ENCODE measurements around the gene MAST3.

MAST3 gene

DNA sequence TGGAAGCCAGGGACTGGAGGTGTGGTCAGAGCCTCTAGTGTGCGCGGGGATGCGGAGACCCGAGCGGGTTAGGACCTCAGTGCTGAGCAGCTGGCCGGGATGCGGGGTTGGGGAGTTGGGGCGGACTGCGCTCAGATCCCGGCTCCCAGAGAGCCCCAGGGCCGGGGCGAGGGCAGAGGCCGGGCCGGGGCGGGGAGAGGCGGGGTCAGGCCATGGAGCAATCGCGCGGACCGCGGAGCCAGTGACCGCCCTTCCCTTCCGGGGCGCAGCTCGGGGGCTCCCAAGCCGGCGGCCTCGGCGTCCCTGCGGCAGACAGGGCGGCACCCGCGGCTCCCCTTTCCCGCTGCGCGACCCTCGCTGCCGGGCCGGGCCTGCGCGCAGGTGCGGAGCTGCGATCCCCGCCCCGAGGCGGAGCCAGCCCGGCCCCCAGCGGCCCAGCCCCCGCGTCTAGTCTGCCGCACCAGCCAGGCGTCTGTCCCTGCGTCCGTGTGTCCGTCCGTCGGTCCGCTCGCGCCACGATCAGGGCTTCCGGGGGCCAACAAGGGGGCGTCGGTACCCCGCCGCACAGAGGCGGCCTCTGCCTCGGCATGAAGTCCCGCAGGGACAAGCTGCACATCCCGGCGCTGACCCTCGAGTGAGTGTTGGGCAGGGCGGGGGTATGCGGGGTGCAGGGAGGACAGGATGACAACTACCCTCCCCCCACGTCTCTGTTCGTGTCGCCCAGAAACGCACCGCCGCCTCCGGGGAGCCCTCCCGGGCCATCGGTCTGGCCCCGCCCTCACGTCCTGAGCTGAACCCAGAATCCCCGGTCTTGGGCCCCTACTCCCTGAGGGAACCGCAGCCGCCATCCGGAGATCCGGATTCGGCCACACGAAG, 12.4 kb downstream of the MAST3 start:
- DNase-seq (ENCODE audit: extremely low read depth in 1 of 2, low read depth in 1 of 2) = peak in 1 of 2 donors; percentile 42

DNA sequence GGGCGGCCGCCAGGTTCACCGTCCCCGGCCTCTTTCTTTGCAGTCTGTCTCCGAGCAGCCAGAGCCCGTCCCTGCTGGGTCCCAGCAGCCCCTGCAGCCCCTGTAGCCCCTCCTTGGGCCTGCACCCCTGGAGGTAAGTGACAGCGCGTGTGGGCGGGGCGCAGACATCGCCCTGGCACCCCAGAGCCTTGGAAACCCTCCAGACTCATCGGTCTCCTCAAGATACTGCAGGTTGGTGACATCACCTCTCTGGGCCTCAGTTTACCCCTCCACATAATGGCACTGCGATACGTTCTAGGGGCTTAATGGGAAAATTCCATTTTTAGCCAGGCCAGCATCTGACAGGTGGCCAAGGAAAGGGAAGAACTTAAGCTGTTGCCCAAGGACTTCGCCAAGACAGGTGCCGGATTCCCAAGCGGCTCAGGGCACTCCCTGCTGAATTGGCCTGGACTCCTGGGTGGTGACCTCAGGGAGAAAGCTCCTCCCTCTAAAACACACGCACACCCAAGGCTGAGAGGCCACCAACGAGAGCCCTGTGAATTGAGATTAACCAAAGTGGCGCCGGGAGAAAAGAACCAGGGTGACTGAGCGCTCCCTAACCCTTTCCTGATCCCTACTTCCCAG, 13.1 kb downstream of the MAST3 start:
- DNase-seq (ENCODE audit: extremely low read depth in 1 of 2, low read depth in 1 of 2) = no peak

DNA sequence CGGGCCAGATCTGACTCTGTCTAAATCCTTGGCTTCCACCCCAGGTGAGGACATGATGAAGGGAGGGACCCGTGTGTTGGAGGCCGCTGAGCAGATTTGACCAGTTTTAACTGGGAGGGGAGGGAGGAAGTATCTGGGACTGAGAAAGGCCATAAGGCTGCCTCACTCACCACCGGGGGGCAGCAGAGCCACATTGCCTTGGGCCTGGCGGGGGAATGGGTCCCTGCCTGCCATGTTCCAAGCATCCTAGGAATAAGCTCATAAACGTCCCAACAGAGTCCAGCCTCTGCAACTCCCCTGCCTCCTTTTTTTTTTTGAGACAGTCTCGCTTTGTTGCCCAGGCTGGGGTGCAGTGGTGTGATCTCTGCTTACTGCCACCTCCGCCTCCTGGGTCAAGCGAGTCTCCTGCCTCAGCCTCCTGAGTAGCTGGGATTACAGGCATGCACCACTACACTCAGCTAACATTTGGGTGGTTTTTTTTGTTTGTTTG, 15.5 kb downstream of the MAST3 start:
- peak; percentile 39 to 74 for DNase-seq (ENCODE audit: extremely low read depth in 1 of 2, low read depth in 1 of 2)

DNA sequence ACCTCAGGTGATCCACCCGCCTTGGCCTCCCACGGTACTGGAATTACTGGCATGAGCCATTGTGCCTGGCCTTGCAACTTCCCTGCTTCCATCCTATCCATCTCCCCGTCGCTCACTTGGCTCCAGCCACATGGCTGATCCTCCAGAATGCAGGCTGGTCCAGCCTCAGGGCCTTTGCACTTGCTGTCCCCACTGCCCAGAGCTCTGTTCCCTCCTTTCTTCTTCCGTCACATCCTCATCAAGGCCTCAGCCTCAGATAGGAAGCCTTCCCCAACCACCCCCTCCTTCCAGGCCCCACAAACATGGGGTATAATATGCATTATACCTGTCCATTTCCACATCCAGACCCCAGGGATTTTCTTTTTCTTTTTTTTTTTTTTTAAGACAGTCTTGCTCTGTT, 16.2 kb downstream of the MAST3 start:
- DNase-seq (ENCODE audit: extremely low read depth in 1 of 2, low read depth in 1 of 2) = no peak

DNA sequence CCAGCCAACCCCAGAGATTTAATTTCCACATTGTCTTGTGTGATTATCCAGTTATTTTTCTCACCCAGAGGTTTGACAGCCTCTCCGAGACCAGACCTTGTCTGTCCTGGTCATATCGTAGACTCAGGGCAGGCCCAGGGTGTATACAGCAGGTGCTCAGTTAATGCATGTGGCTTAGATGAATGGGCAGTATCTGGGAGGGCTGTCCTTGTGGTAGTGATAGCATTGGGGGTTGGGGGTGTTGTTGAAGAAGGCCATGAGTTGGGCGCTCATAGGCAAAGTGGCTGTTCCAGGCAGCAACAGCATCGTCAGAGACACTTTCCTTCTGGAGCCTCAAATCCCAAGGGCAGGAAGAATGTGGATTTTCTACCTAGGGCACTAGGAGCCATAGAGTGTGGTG, 16.9 kb downstream of the MAST3 start:
- DNase-seq (ENCODE audit: extremely low read depth in 1 of 2, low read depth in 1 of 2) = no peak

DNA sequence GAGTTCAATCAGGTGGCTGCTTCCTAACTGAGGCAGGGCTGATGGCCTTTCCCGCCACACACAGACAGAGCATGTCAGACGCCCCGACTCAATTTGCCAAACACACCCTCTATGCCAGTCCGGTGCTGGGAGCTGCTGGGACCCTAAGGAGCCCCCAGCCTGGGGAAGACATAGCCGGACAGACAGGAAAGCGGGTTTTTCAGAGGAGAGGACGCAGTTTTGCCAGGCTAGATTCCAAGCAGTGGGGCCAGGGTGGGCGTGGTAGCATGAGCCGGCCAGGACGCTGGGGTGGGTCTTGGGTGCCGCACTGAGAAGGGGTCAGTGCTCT, 19.8 kb downstream of the MAST3 start:
- DNase-seq (ENCODE audit: extremely low read depth in 1 of 2, low read depth in 1 of 2) = no peak

DNA sequence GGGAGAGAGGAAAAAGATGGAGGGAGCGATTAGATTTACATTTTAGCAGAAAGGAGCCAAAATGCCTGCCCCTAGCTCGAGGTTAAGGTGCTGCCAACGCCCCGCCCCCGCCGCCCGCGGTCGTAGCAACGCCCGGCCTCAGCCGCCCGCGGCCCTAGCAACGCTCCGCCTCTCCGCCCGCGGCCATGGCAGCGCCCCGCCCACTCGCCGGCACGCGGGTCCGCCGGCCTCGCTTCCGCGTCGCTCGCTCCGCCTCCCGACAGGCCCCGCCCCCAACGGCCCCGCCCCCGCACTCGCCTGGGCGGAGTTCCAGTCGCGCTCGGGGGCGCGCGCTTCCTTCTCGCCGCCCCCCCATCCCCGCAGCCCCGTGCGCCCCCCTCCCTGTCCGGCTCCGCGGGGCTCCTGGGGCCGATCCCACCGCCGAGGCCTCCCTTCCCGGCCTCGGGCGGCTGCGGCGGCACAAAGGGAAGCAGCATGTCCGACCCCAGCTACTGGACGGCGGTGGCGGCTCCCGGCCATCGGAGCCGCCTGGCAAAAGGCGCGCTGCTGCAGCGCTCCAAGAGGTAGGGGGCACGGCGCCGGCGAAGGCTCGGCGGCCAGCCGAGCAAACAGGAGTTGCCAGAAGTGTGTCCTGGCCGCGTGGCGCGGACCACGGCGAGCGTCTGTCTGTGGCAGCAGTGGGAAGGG, 20.3 kb downstream of the MAST3 start:
- DNase-seq (ENCODE audit: extremely low read depth in 1 of 2, low read depth in 1 of 2) = peak; percentile 81 to 96

DNA sequence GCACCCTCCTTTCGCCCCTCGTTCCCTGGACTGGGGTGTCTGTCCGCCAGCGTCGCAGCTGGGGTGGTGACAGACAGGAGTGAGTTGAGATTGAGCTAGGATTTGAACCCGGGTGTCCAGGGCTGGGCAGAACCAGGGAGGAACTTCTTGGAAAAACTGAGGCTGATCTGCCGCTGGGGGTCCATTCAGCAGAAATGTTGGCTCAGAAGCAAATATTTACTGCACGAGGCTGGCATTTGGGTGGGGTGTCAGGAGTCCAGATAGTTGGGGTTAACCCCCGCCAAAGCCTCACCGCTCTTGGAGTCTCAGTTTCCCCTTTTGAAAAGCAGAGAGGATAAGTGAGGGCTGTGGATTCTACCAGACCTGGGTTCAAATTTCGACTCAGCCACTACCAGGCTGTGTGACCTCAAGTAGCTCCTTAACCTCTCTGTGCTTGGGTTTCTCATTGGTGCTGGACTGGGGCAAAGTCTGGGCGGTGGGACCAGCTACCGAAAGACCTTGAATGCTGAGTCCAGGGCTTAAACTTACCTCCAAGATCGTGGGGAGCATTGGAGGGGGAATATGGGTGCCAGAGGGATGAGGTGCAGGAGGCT, 20.9 kb downstream of the MAST3 start:
- no peak for DNase-seq (ENCODE audit: extremely low read depth in 1 of 2, low read depth in 1 of 2)

DNA sequence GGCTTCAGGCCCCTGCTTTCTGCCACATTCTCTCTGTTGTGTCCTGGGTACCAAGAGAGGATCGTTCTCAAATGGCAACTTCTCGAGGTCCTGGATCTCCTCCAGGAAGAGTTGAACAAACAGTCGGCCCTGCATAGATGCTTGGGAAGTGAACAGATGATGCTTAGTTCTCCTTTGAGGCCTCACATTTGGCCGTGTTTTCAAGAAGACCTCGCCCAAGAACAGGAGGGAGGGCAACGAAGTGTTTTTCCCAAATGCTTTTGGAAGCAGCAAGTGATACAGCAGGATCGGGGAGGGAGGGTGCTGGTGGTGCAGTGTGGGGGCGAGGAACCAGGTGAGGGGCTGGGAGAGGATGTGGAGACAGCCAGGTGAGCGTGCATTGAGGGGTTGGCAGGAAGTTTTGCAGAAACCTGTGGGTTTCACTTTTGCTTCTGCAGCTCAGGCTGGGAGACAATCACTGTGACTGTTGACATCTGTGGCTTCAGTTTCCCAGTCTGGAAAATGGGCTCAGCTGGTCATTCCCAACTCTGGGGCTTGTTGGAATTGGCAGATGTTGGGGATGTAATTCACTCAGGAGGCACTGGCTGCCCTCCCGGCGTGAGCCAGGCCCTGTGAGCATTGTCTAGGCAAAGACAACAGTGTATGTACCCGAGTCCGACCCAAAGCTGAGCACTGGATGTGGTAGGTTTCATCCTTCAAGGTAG, 21.6 kb downstream of the MAST3 start:
- no peak for DNase-seq (ENCODE audit: extremely low read depth in 1 of 2, low read depth in 1 of 2)

DNA sequence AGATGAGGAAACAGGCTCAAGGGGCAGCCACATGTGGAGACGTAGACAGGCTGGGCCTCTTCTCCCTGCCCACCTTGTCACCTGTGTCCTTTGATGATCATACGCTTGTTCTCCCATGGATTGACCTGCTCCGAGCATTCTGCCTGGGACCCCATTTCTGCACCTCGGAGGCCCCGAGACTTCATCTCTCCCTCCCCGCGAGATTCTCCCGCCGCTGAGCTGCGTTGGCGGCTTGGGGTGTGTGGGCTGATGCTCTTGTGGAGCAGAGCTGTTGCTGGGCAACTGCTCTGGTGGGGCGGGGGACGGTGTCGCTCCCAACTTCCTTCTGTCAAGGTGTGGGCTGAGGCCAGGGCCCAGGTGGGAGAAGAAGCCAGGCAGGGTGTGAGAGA, 22.1 kb downstream of the MAST3 start:
- peak in 1 of 2 donors; percentile 39 for DNase-seq (ENCODE audit: extremely low read depth in 1 of 2, low read depth in 1 of 2)

DNA sequence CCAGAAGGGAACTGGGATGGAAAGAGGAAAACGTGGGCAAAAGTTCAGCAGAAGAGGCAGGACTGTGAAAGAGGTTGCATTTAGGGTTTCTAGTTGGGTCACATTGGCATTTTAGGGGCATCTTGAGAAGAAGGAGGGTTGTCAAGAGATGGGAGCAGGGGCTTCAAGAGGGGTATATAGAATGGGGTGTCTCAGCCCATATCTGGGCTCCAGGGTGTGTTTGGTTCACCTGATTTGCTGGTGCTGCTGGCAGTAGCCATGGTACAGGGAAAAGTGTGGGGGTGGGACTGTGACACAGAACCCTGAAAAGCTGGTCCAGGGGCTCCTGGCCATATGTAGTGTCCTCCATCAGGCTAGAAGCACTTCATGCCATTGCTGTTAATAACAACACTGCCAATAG, 22.5 kb downstream of the MAST3 start:
- no peak for DNase-seq (ENCODE audit: extremely low read depth in 1 of 2, low read depth in 1 of 2)

DNA sequence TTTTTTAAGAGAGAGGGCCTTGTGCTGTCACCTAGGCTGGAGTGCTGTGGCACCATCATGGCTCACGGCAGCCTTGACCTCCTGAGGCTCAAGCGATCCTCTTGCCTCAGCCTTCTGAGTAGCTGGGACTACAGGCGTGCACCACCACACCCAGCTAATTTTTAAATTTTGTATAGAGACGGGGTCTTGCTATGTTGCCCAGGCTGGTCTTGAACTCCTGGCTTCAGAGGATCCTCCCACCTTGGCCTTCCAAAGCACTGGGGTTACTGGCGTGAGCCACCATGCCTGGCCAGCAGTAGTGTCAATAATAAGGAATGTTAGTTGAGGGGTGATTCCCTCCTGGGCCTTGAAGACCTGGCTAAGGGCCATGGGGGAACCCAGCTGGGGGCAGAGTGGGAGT, 23.6 kb downstream of the MAST3 start:
- DNase-seq (ENCODE audit: extremely low read depth in 1 of 2, low read depth in 1 of 2) = no peak

DNA sequence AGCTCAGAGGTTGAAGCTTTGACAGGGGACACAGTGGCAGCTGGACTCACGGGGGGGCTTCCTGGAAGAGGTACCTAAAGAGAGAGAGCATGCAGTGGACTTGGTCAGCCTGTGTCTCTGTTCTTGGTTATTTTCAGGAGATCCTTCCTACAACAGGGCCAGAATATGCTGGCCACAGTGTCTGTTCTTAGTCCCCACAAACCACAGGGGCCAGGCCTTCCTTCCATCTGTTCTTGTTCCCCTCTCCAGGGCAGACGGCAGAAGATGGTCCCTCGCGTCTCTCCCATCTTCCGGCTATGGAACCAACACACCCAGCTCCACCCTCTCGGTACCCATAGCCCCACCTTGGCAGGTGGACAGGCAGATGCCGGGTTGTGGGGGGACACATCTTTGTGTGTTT, 24.8 kb downstream of the MAST3 start:
- DNase-seq (ENCODE audit: extremely low read depth in 1 of 2, low read depth in 1 of 2) = no peak

DNA sequence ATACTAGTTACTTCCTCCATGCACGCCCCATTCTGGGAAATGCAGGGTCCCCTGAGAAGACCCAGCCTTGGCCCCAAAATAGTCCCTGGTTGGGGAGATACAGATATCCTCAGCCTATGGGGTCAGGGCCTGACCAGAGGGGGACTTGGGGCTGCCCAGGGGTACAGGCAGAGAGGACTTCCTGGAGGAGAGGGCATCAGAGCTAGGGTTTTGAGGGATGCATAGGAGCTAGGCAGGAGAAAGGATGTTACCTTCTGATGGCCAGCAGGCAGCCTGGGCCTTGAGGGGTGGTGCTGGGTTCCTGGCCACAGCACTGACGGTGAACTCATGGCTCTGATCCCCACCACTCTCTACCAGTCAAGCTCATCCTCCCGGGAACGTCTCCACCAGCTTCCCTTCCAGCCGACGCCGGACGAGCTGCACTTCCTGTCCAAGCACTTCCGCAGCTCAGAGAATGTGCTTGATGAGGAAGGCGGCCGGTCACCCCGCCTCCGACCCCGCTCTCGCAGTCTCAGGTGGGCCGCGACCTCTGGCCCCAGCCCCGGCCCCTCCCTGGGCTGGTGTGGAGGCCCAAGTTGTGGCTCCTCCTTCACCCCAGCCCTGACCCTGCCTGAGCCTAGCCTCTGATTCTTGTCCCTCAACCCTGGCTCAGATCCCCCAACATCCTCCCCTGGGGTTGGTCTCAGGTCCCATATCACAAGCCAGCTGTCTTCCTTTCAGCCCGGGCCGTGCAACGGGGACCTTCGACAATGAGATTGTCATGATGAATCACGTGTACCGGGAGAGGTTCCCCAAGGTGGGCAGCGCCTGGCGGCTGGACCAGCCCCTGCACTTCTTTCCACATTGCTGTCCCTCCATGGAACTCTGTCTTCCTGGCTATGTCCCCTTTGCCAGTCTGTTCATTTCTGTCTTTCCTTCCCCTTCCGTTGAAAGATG, 25.6 kb downstream of the MAST3 start:
- DNase-seq (ENCODE audit: extremely low read depth in 1 of 2, low read depth in 1 of 2) = no peak

DNA sequence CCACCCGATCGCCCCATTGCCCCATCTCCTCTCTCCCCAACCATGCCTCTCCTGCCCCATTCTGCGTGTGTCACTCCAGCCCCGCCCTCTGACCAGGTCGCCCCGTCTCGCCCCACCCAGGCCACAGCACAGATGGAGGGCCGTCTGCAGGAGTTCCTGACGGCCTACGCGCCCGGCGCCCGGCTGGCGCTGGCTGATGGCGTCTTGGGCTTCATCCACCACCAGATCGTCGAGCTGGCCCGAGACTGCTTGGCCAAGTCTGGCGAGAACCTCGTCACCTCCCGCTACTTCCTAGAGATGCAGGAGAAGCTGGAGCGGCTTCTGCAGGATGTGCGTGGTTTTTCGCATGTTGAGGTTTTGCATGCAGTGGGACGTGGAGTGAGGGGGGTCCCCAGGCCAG, 26.2 kb downstream of the MAST3 start:
- DNase-seq (ENCODE audit: extremely low read depth in 1 of 2, low read depth in 1 of 2) = no peak

DNA sequence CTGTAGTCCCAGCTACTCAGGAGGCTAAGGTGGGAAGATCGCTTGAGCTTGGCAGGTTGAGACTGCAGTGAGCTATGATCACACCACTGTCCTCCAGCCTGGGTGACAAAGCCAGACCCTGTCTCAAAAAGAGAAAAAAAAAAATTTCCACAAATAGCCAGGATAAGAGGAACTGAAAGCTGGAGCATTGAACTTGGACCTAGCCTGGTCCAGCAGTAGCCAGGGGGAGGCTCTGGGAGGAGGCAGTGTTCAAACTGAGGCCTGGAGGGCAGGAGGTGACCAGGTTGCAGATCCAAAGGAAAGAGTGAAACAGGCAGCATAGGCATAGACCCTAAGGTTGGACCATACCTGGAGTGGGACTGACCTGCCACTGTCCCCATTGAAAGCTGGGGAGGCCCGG, 28.5 kb downstream of the MAST3 start:
- no peak for DNase-seq (ENCODE audit: extremely low read depth in 1 of 2, low read depth in 1 of 2)

DNA sequence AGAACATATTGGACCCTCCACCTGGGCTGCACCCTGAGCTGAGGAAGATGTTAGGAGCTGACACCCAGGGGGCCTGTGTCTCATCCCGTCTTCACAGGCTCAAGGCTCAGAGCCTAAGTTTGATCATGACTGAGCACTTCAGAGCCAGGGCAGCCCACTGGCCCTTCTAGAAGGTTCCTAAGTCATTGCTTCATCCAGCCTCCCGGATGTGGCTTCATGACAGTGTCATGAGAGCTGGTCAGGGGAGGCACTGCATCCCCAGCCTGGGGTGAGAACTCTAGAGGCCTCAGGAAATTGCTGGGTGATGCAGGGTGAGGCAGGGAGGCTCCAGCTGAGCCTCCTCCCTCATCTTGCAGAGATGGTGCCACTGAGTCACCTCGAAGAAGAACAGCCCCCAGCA, 30.5 kb downstream of the MAST3 start:
- no peak for DNase-seq (ENCODE audit: extremely low read depth in 1 of 2, low read depth in 1 of 2)

DNA sequence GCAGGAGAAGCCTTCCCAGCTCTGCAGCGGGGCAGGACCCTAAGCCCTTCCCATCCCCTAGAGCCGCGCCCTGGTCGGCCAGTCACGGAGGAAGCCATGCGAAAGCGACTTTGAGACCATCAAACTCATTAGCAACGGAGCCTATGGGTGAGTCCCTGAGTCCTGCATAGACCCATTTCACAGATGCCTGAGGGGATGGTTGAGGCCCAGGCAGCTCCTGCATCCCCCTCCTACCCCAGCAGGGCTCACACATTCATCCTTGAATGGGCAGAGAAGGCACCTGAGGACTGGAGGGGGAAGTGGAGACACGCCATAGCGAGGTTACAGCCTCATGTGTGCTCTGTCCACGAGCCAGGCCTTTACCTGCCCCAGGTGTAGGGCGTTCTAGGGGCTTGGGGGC, 31.2 kb downstream of the MAST3 start:
- no peak for DNase-seq (ENCODE audit: extremely low read depth in 1 of 2, low read depth in 1 of 2)

DNA sequence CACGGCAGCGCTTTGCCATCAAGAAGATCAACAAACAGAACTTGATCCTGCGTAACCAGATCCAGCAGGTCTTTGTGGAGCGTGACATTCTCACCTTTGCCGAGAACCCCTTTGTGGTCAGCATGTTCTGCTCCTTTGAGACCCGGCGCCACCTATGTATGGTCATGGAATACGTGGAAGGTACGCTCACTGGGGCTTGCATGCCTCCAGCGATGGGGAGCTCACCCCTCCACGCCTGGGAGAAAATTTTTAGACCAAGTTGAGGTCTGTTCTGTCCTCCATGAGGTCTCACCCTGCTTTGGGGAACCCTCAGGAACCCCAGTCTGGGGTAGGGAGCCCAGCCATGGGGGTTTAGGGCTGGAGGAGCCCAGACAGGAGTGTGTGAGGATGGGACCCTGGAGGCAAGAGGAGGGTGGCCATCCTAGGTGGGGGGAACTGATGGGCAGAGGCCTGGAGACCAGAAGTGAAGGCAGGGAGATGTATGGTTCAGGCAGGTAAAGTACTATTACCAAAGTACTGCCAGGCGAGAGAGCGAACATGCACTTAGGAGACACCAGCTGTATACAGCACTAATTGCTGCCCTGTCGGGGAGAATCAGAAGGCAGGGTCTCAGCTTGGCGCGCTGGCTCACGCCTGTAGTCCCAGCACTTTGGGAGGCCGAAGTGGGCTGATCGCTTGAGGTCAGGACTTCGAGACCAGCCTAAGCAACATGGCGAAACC, 33.1 kb downstream of the MAST3 start:
- DNase-seq (ENCODE audit: extremely low read depth in 1 of 2, low read depth in 1 of 2) = no peak

All from activated CD8-positive, alpha-beta memory T cell treated with anti-CD3 and anti-CD28 coated beads for 1 hour (primary cell).